Inflammatory macrophage (primary cell): ENCODE data around the gene CHST7.

Experiments
- DNase-seq, 2 donors: peaks; one replicate each; pipeline ENCODE4 v3.0.0-alpha.2; 2020 to 2022

The CHST7 gene

DNA sequence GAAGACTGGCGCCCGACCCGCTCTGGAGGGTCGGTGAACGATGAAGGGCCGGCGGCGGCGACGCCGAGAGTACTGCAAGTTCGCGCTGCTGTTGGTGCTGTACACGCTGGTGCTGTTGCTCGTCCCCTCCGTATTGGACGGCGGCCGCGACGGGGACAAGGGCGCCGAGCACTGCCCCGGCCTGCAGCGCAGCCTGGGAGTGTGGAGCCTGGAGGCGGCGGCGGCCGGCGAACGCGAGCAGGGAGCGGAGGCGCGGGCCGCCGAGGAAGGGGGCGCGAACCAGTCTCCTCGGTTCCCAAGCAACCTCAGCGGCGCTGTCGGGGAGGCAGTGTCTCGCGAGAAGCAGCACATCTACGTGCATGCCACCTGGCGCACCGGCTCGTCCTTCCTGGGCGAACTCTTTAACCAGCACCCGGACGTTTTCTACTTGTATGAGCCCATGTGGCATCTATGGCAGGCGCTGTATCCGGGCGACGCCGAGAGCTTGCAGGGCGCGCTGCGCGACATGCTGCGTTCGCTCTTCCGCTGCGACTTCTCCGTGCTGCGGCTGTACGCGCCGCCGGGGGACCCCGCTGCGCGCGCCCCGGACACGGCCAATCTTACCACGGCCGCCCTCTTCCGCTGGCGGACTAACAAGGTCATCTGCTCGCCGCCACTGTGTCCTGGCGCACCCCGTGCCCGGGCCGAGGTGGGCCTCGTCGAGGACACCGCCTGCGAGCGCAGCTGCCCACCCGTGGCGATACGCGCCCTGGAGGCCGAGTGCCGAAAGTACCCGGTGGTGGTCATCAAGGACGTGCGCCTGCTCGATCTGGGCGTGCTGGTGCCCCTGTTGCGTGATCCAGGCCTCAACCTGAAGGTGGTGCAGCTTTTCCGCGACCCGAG is 568 bp downstream of the CHST7 start:
- peak in 1 of 2 donors; percentile 32 for DNase-seq

DNA sequence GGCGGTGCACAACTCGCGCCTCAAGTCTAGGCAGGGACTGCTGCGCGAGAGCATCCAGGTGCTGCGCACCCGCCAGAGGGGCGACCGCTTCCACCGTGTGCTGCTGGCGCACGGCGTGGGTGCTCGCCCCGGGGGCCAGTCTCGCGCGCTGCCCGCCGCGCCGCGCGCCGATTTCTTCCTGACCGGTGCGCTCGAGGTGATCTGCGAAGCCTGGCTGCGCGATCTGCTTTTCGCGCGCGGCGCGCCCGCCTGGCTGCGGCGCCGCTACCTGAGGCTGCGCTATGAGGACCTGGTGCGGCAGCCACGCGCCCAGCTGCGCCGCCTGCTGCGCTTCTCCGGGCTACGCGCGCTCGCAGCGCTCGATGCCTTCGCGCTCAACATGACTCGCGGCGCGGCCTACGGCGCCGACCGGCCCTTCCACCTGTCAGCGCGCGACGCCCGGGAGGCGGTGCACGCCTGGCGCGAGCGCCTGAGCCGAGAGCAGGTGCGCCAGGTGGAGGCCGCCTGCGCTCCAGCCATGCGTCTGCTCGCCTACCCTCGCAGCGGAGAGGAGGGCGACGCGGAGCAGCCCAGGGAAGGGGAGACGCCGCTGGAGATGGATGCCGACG is 1.3 kb downstream of the CHST7 start:
- DNase-seq: no peak

DNA sequence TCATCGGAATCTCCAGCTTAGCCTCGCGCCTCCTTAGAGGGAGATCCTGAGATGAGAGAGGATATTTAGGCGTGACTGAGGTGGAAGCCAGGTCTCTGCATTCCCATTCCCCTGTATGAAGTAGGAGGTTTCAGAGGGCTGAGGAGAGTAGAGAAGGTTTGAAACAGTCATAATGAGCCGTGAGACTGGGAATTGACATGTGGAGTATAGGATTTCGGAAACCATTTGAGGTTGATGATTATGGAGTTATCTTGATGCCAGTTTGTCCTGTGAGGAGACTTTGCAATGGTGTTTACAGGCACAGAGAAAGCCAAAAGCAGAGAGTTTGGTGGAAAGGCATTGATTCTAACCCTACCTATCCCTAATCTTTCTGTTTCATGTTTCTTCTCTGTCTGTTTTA is 2.0 kb downstream of the CHST7 start:
- DNase-seq: no peak

DNA sequence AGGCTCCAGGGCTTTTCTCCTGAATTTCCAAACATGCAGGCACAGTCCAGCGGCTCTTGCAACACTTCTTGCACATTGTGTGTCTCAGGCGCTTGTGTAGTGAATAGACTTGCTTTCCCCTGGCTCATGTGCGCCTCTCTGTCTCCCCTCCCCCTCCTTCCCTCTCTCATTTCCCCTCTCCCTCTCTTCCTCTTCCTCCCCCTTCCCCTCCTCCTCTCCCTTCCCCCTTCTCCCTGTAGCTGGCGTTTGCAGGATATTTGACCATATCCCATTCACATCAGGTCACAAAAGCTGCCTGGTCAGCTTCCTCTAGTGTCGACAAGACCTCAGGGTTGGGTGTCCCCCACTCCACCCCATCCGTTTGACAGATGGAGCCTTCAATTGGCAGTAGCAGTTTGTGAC is 2.4 kb downstream of the CHST7 start:
- DNase-seq: peak in 1 of 2 donors; percentile 28

DNA sequence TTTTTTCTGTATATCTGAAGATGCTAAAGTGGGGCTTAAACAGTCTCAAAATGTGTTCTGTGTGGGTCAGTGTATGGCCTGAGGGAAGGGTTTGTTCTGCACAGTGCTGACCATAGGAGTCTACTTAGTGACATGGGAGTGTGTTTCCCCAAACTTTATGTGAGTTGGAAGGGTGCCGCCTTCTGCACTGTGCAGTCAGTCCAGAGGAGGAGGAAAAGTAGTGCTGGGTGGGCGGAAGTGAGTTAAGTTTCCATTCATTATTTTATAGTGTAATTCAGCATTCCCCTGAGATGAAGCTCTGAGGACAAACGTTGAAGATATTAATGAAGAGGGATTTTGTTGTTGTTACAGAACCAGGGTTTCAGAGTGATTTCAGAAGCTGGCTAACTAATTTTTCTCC is 2.9 kb downstream of the CHST7 start:
- no peak for DNase-seq

DNA sequence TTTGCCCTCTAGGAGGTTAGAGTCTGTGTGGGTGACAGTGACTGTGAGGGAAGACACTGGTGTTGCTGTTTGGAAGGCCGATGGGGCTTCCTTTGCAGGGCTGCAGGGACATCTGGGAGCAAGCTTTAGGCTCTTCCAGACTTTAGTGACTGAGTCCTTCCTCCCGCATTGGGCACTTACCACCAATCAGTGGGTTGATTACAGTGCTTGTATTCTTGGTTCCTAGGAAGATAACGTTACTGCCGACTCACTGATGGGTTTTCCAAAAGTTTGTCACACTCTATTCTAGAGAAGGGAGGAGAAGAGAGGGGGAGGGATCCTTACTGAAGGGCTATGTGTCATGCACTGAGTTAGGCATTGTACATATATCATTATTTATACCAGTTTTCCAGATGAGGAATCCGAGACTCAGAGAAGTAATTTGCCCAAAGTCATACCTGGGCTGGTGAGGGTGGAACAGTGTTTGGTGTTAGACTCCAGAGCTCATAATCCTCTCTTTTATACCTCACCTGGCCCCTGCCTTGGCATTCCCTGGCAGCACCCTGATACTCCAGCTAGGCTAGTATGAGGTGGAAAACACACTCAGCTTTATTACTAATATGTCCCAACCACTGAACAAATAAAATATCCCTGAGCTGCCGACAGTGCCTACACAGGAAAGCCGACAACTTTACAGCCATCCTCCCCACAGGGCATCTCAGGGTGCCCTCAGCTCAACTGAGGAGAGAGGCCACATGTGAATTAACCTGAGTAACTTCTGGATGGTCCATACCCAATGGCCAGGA is 3.8 kb downstream of the CHST7 start:
- DNase-seq: no peak

DNA sequence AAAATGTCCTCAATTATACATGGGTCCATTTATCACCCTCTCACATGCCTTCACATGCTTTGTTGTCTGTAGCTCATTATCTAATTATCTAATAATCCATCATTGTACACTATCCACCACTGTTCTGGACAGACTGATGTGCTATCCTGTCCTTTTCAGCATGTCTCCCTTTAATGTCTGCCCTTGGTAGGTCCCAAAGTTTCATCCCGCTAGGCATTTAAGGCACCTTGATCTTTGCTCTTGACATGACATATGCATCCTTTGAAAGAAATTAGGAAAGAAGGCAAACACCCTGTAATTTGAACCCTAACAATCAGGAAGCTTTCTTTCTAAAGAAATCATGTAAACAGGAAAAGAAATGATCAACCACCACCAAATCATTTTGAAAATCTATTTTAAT is 5.7 kb downstream of the CHST7 start:
- DNase-seq: no peak

DNA sequence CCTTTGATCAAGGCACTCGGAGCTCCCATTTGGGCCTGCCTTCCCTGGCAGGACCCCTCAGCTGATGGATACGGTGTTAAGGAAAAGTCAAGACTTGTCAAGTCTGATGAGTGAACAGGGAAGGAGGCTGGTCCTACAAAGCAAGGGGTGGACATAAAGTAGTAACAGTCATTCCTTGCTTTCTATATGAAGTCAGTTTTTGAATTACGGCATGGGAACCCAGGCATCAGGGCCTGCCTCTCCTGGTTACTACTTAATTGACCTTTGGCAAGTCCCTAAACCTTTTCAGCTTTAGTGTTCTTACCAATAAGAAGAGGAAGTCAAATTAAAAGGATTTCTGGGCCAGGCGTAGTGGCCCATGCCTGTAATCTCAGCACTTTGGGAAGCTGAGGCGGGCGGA is 7.0 kb downstream of the CHST7 start:
- DNase-seq: no peak

DNA sequence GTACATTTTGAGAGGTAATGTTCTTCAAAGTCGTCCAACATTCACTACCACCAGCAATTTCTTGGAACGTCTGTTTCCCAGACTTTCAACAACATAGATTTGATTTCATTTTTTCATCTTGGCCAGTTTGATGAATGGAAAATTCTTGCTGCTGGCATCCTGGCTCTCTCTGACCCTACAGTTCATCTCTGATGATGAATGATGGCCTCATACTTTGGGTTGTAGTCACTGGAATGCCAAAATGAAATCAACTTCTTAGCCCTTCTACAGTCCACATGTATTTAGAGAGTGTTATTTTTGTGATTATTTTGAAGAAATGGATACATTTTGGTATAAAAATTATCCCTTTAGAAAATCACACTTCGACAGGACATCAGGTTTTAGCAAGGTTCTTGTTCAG is 8.8 kb downstream of the CHST7 start:
- no peak for DNase-seq

DNA sequence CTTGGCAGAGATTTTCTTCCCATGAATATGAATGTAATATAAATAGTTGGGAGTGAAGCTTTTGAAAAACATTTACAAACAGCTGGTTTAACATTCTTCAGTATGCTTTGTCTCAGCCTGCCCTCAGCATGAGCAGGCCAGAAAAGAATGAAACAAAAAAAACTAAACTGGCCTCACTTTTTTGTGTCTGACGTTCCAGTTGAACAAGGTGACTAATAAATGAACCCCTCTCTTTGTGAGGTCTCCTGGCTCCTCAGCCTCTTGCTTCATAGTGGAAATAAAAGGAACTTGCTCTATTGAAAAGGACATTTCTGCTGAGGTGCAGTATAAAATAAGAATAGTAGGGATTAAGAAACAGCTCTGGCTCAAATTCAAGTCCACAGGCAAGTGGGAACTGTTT is 9.4 kb downstream of the CHST7 start:
- no peak for DNase-seq

DNA sequence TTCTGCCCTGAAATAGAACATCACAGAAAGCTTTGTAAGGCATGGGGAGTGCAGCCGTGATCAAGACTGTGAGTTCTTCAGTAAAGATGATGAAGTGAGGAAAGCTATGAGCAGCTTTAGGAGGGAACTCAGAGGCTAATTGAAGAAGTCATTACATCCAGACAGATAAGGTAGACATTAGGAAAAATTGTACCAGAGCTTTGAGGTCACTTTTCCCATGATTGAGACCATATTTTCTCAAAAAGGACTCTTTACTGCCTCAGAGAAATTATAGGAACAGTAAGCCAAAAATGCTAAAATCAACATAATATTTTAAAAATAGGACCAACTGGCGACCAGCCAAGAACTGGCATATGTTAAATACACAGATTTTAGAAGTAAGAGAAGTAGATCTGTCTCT is 11.2 kb downstream of the CHST7 start:
- DNase-seq: no peak

DNA sequence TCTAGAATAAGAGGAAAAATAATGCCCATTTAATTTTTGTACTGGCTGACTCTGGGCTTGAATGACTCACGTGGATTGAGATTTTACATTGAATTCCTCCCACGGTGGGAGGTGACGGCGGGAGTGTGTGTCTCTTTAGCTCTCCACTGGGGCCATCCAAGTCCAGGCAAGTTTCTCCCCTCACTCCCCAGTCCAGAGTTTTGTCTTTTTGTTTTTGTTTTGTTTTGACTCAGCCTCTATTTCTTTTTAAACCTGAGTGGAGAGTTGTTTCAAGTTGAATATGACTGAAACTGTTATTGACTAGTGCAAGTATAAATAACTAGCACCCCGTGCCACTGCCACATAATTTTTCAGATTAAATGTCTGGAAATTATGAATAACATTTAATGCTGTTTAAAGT is 13.6 kb downstream of the CHST7 start:
- DNase-seq: no peak

DNA sequence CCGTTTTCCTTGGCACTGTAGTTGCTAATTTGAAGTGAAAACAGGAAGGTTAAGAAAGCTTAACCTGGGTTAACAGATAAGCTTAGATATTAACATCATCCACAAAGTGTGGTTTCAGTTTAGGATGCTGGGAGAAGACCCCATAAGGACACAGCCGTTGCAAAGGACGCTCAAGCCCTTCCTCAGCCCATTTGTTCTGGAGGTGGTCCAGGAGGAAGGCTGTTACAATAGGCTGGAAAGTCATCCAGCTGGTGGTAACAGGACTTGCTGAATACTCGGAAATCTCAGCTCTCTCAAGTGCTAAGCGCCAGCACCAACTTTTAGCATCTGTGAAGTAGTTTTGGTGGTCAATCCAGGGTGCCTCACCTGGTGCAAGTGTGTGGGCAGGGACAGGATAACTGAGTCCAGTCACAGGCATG is 14.2 kb downstream of the CHST7 start:
- DNase-seq: no peak

DNA sequence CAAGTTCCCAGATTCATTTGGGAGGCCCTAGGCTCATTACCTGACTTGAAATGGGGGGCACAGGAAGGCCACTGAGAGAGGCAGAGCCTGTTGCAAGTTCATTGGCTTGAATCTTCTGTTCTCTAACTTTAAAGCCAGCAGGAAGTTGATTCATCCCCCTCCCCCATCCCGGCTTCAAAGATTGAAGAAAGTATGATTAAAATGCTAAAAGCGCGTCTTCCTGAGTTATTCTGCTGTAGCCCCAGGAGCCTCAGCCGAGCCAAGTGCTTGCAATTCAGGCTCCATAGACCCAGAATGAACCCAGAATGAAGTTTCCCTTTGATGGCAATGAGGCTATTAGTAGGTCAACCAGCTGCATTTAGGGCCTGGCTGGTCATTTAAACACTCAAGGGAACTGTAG is 14.7 kb downstream of the CHST7 start:
- no peak for DNase-seq

DNA sequence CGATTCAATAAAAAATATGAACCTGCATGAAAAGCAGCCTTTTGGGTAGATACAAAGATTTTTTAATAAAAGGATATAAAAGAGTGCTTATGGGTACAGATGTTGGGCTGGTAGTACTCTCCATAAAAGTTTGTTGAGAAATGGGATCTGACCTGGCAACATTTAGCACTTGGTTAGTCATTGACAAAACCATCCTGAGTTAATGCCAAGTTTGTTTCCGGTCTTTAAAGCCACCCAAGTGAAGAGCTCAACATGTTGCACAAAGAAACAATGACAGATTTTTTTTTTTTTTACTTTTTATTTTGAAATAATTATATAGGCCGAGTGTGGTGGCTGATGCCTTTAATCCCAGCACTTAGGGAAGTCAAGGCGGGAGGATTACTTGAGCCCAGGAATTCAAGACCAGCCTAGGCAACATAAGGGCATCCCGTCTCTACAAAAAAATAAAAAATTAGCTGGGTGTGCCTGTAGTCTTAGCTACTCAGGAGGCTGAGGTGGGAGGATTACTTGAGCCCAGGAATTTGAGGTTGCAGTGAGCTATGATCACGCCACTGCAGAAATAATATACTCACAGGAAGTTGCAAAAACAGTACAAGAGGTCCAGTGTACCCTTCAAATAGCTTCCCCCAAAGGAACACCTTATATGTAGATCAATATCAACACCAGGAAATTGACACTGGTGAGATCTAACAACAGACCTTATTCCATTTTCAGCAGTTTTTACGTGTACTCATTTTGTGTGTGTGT is 16.6 kb downstream of the CHST7 start:
- DNase-seq: no peak

DNA sequence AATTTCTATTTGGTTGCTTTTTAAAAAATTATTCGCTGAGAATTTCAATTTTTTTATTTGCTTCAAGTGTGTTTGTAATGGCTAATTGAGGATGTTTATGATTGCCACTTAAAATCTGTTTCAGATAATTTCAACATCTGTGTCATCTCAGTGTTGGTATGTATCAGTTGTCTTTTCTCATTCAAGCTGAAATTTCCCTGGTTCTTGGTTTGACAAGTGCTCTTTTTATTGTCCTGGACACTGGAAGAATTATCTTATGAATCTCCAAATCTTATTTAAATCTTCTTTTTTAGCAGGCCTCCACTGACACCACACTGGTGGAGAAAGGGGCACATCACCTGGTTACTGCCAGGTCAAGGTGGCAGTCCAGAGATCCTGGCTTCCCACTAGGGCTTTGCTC is 21.5 kb downstream of the CHST7 start:
- no peak for DNase-seq

DNA sequence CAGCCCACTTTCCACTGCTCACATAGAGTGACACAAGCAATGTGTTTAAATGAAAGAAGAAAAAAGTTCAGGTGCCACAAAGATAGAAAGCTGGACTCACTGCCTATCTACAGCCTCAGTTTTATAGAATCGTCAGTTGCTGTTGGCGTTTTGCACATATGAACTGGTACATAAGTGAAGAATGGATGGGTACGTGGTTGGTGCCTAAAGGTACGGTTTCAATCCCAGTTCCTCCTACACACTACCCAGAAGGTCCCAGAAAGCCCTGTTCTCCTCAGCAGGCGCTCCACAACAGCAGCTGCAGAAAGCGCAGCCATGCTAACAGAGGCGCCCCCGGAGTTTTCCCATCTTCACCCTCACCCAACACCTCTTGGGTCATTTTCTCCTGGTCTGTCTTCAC is 23.6 kb downstream of the CHST7 start:
- DNase-seq: no peak

DNA sequence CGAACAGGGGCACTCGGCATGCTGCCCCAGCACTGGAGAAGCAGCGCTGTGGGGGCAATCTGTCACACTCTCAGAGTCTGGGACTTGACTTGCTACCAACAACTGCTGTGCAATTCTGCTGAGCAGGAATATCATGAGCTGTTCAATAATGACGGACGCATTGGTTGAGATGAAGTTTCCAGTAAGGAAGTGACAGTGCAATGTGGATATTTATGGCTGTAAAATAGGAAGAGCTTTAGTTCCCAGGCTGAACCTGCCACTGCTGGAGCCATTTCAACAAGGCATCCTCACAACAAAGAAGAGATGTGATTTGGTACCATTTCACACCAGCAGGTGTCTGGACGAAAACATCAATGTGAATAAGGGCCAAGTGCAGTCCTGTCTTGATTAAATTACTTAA is 24.2 kb downstream of the CHST7 start:
- no peak for DNase-seq

DNA sequence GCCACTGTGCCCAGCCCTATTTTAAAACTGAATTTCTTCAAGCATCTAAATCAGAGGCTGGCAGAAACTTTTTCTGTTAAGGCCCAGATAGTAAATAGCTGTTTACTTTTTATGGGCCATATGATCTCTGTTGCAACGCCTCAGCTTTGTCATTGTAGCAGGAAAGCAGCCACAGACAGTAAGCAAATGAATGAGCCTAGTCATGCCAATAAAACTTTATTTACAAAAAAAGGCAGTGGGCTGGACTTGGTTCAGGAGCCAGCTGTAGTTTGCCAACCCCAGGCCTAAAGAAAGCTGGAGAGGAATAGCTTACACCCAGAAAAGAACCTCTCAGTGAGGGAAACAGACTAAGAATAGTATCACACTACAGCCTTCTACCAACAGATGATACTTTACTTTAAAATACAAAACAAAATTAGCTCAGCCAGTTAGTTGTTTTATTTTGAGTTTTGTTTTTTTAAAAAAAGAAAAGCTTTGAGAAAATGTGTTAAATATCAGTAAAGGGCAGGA is 25.5 kb downstream of the CHST7 start:
- no peak for DNase-seq

DNA sequence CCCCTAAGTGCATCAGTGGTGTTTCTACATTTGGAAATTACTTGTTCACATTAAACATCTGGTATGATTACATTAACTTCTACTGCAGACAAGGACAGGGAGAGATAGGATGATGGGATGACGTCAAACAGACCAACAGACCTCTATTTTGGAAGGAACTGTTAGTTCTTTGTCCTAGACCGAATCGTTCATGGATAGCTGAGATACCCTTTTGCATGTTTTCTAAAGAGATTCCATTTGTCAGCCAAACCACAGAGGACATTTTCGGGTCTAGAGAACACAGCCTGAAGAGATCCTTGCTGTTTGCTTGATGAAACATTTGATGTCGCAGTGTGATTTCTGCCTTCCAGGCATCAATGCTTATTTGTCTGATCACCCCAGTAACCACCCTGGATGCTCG is 27.7 kb downstream of the CHST7 start:
- no peak for DNase-seq

DNA sequence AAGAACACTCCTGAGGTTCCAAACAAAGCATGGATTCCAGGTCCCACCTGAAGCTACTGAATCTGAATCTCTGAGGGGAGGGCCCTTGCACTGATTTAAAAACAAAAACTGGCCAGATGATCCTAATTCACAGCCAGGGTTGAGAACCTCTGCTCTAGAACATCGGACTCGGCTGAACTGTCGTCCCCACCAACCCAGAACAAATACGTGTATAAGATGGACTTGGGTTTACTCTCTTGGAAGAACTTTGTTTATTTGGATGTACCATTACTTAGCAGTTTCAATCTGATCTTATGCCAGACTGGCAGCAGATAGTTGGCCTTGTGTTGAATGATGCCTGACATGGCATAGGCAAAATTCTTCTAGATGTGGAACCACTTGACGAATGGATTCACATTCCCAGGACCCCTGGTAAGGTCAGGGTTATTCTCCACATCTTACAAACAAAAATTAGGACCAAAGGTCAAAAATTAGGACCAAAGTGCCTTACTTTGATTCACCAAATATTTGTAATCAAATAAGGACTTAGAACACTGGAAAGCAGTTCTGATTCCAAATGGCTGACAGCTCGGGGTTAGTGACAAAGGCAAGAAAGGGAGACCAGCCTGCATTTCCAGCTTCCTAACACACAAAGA is 29.0 kb downstream of the CHST7 start:
- DNase-seq: no peak

DNA sequence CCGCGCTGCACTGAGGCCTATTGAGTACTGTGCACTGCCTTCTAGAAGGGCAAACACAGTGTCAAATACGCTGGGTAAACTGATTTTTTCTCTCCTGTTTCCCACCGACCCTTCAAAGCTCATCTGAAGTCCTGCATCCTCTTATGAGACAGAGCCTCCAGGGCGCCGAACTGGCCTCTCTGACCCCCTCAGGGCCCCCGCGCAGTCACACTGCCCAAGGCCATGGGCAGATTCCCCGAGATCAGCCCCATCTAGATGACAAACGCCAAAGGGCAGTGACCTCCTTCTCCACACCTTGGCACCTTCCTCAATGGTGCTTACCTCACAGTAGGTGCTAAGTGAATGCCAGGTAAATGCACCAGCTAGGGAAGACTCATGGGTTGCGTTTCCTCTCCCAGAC is 34.4 kb downstream of the CHST7 start:
- no peak for DNase-seq
